ENCODE data around the gene ELFN2. TPM values are rescaled to one million over a fixed set of nuclear protein-coding genes. Genes with fewer than 3 reads are reported as not detected.

ELFN2 gene
- total and polyA plus RNA-seq, 4 donors: 0.62 to 6.8 (median 1.6) TPM

- H3K36me3 ChIP-seq (ENCODE audit: control insufficient read depth in 4 of 4, insufficient read depth in 4 of 4, low read length in 4 of 4): no peaks in the 10 kb centered on the region
- no peak for ATAC-seq (ENCODE audit: insufficient read depth, low FRiP score)
- no peak overlapping the region for H3K4me3 ChIP-seq
- peaks cover 0 to 2% (median 0%) of the 10 kb centered on the region in 4 donors for H3K9me3 ChIP-seq (ENCODE audit: control insufficient read depth in 4 of 4, insufficient read depth in 3 of 4, low read length in 3 of 4)
- peaks cover 12 to 47% (median 37%) of the 10 kb centered on the region in 3 donors for H3K27me3 ChIP-seq (ENCODE audit: control insufficient read depth in 3 of 3, insufficient read depth in 3 of 3, low read length in 2 of 3)
- H3K27ac ChIP-seq (ENCODE audit: low read depth in 1 of 2, low read length in 1 of 2): no peak overlapping the region
- 1 to 2% methylated on average over 64 to 70 of the region's 70 CpGs for WGBS, 2 donors
- no peak overlapping the region for H3K9ac ChIP-seq (ENCODE audit: insufficient read depth in 1 of 2, low read length in 2 of 2)
- H3K4me1 ChIP-seq (ENCODE audit: control insufficient read depth in 5 of 5, insufficient read depth in 5 of 5, low read length in 5 of 5): peaks cover 0 to 15% (median 6%) of the 10 kb centered on the region in 5 donors
- no peak for TF ChIP-seq CTCF (IDR thresholded peaks at IDR 0.05; ENCODE audit: control extremely low read depth, extremely low read depth)
- peak in 1 of 3 donors; percentile 38 for DNase-seq
Observed at GRCh38 chr22:37419969-37420685, 7.2 kb downstream of the ELFN2 start.

- H3K27me3 ChIP-seq (ENCODE audit: control insufficient read depth in 3 of 3, insufficient read depth in 3 of 3, low read length in 2 of 3): peaks cover 12 to 41% (median 37%) of the 10 kb centered on the region in 3 donors
- H3K9me3 ChIP-seq (ENCODE audit: control insufficient read depth in 4 of 4, insufficient read depth in 3 of 4, low read length in 3 of 4): peaks cover 0 to 2% (median 0%) of the 10 kb centered on the region in 4 donors
- no peak for ATAC-seq (ENCODE audit: insufficient read depth, low FRiP score)
- no peak for TF ChIP-seq CTCF (IDR thresholded peaks at IDR 0.05; ENCODE audit: control extremely low read depth, extremely low read depth)
- DNase-seq: no peak
- H3K36me3 ChIP-seq (ENCODE audit: control insufficient read depth in 4 of 4, insufficient read depth in 4 of 4, low read length in 4 of 4): no peaks in the 10 kb centered on the region
- 17 to 25% methylated on average over 38 to 43 of the region's 43 CpGs for WGBS, 2 donors
- peaks cover 0 to 15% (median 6%) of the 10 kb centered on the region in 5 donors for H3K4me1 ChIP-seq (ENCODE audit: control insufficient read depth in 5 of 5, insufficient read depth in 5 of 5, low read length in 5 of 5)
- H3K9ac ChIP-seq (ENCODE audit: insufficient read depth in 1 of 2, low read length in 2 of 2): no peak overlapping the region
- H3K27ac ChIP-seq (ENCODE audit: low read depth in 1 of 2, low read length in 1 of 2): no peak overlapping the region
- no peak overlapping the region for H3K4me3 ChIP-seq
Observed at GRCh38 chr22:37419370-37419968, 7.8 kb downstream of the ELFN2 start.

DNA sequence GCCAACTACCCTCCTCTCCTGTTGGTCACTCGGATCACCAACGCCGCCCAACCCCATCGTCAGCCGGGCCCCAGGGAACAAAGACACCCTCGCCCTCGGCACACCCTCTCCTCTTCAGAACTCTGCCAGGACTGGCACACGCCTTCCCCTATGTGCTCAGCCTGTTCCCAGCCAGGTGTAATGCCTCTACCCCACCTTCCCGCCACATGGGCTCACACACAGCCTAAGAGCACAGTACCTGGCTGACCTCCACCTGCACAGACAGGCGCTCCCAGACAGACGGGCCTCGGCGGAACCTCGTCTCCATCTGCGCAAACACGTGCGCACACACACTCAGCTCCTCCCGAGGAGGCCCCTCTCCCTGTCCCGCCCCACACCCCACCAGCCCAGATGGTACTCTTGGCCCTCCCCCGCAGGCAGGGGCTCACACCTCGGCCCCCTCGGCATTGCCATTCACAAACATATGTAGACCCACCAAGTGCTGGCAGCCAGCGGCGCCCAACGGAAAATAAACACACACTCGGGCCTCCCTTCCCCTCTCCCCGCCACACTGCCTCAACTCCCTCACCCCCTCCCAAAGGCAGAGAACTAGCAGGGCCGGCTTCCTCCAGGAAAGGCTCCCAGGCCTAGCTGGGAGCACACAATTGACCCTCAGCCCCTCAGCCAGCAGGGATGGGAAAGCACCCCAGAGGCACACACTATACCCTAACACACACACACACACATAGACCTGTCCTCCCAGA is 8.5 kb downstream of the ELFN2 start:
- DNase-seq: peak in 1 of 3 donors; percentile 32
- Histone ChIP-seq H3K36me3 (ENCODE audit: control insufficient read depth in 4 of 4, insufficient read depth in 4 of 4, low read length in 4 of 4) (no peaks in the 10 kb centered on the region), H3K4me1 (ENCODE audit: control insufficient read depth in 5 of 5, insufficient read depth in 5 of 5, low read length in 5 of 5) (peaks cover 0 to 15% (median 6%) of the 10 kb centered on the region in 5 donors), H3K9me3 (ENCODE audit: control insufficient read depth in 4 of 4, insufficient read depth in 3 of 4, low read length in 3 of 4) (peaks cover 0 to 2% (median 0%) of the 10 kb centered on the region in 4 donors), H3K4me3 (no peak overlapping the region), H3K27me3 (ENCODE audit: control insufficient read depth in 3 of 3, insufficient read depth in 3 of 3, low read length in 2 of 3) (peaks cover 12 to 36% (median 31%) of the 10 kb centered on the region in 3 donors), H3K9ac (ENCODE audit: insufficient read depth in 1 of 2, low read length in 2 of 2) (no peak overlapping the region), H3K27ac (ENCODE audit: low read depth in 1 of 2, low read length in 1 of 2) (no peak overlapping the region)
- no peak for ATAC-seq (ENCODE audit: insufficient read depth, low FRiP score)
- TF ChIP-seq CTCF (IDR thresholded peaks at IDR 0.05; ENCODE audit: control extremely low read depth, extremely low read depth): no peak
- 48 to 81% methylated on average over 28 of the region's 28 CpGs for WGBS, 2 donors
